Caco-2 (cell line): ENCODE data around the gene ZNF576. TPM values are rescaled to one million over a fixed set of nuclear protein-coding genes. Genes with fewer than 3 reads are reported as not detected.

ENCODE experiments used
- BruUV-seq: library from RNA; stranded (reverse); fragments of 400-500 nt; replicated peaks from 2 replicates; lab custom pipeline; 2021; lab: Mats Ljungman, UMichigan
- CTCF ChIA-PET: fragments of 300-600 bp; sonication (Branson Sonifier 250); formaldehyde crosslinking; loops from one replicate; lab custom pipeline; 2022; ENCODE audit warnings: antibody characterized with exemption; lab: Charles Lee
- POLR2A ChIA-PET: fragments of 300-600 bp; sonication (Branson Sonifier 250); formaldehyde crosslinking; loops from one replicate; lab custom pipeline; 2022; ENCODE audit warnings: antibody characterized with exemption; lab: Charles Lee
- DNase-seq, 2 experiments: peaks; one replicate each; pipeline versions ENCODE4 v3.0.0 to v3.0.0-alpha.2; 2020 to 2022
- H3K27me3 ChIP-seq: replicated peaks from 2 replicates; pipeline ENCODE4 v1.6.0; 2011; ENCODE audit warnings: low read length; ENCODE audit not compliant: control insufficient read depth, insufficient read depth
- H3K36me3 ChIP-seq: 2 replicates; pipeline ENCODE4 v1.5.1; 2011; ENCODE audit warnings: low read length; ENCODE audit not compliant: control insufficient read depth, insufficient read depth
- H3K4me1 ChIP-seq: fragments of 250-450 bp; sonication (Bioruptor Pico); 2 replicates; pipeline ENCODE4 v1.5.1; 2020; ENCODE audit warnings: mild to moderate bottlenecking
- H3K4me3 ChIP-seq: 2 replicates; pipeline ENCODE4 v1.5.1; 2011; ENCODE audit warnings: low read depth, mild to moderate bottlenecking, control low read depth, low read length
- H3K9me3 ChIP-seq: fragments of 250-450 bp; sonication (Bioruptor Pico); 2 replicates; pipeline ENCODE4 v1.5.1; 2020; ENCODE audit warnings: mild to moderate bottlenecking, moderate library complexity
- H3K27ac Mint-ChIP-seq: one replicate; pipeline ENCODE4 v1.8.0; 2022; ENCODE audit warnings: mixed read lengths; ENCODE audit not compliant: unreplicated experiment
- H3K27me3 Mint-ChIP-seq: one replicate; pipeline ENCODE4 v1.8.0; 2022; ENCODE audit warnings: mixed read lengths; ENCODE audit not compliant: insufficient read depth, unreplicated experiment
- H3K36me3 Mint-ChIP-seq: one replicate; pipeline ENCODE4 v1.8.0; 2022; ENCODE audit warnings: mild to moderate bottlenecking, mixed read lengths; ENCODE audit not compliant: insufficient read depth, unreplicated experiment
- H3K4me1 Mint-ChIP-seq: one replicate; pipeline ENCODE4 v1.8.0; 2022; ENCODE audit warnings: low read depth, mixed read lengths; ENCODE audit not compliant: unreplicated experiment
- H3K4me3 Mint-ChIP-seq: one replicate; pipeline ENCODE4 v1.8.0; 2022; ENCODE audit warnings: mild to moderate bottlenecking, moderate library complexity, mixed read lengths; ENCODE audit not compliant: unreplicated experiment
- H3K9me3 Mint-ChIP-seq: one replicate; pipeline ENCODE4 v1.8.0; 2022; ENCODE audit warnings: mixed read lengths; ENCODE audit not compliant: unreplicated experiment
- CTCF ChIP-seq, 2 experiments: fragments of 200-600 bp in 1 of 2; IDR thresholded peaks; 1 replicate in 1 of 2; 2 replicates in 1 of 2; pipeline versions ENCODE4 v1.5.1 to v1.8.0; 2011 to 2022; ENCODE audit warnings: antibody characterized with exemption in 1 of 2, control low read depth in 1 of 2, inconsistent platforms in 1 of 2, low read depth in 1 of 2, low read length in 1 of 2, mild to moderate bottlenecking in 1 of 2, moderate library complexity in 1 of 2; ENCODE audit not compliant: insufficient read depth in 1 of 2, severe bottlenecking in 1 of 2, unreplicated experiment in 1 of 2
- intact Hi-C: fragments of 100-400 bp; cut with micrococcal nuclease; formaldehyde crosslinking; loops from one replicate; pipeline ENCODE4 v1.10.0; 2022; ENCODE audit not compliant: unreplicated experiment
- total RNA-seq: library from RNA; stranded (reverse); gene quantifications from 2 replicates; pipeline ENCODE4 v1.2.3, GENCODE V29; 2022

Gene ZNF576
- total RNA-seq, 1 experiment from 2014 or later = 13.2 TPM

- no peaks in the 10 kb centered on the region for H3K27me3 Mint-ChIP-seq
Observed at GRCh38 chr19:43625918-43626579, 29.7 kb downstream of the ZNF576 start.

DNA sequence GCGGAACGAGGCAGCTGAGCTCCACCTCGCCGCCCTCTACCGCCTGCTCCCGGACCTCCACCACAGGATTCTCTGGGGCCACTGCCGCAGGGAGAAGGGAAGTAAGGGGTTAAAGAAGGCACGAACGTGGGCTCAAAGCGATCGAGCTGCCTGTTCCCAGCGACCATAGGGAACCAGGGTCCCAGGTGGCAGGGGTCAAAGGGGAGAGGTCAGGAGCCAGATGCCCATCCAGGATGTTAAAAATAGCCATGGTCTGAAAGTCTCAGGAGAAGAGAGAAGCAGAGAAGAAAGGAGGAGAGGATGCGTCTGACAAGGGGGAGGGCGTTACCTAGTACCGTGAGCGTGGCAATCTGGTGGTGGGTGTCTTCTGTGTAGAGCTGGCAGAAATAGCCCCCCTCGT is 30.4 kb downstream of the ZNF576 start:
- H3K4me3 ChIP-seq = no peak overlapping the region
- no peak for TF ChIP-seq CTCF (IDR thresholded peaks at IDR 0.05; ENCODE audit: insufficient read depth in 1 of 2, low read depth in 1 of 2, low read length in 1 of 2, severe bottlenecking in 1 of 2, unreplicated experiment in 1 of 2)
- intact Hi-C loops = no loop called here
- H3K27me3 Mint-ChIP-seq = no peaks in the 10 kb centered on the region
- H3K4me1 ChIP-seq = no peaks in the 10 kb centered on the region
- H3K27me3 ChIP-seq = no peaks in the 10 kb centered on the region
- DNase-seq = no peak
- ChIA-PET CTCF (no interaction called here), POLR2A (no interaction called here)
- H3K9me3 ChIP-seq = no peaks in the 10 kb centered on the region
- H3K9me3 Mint-ChIP-seq = no peaks in the 10 kb centered on the region
- H3K36me3 ChIP-seq = no peaks in the 10 kb centered on the region
- no peaks in the 10 kb centered on the region for H3K4me1 Mint-ChIP-seq
- no peak overlapping the region for H3K27ac Mint-ChIP-seq
- H3K4me3 Mint-ChIP-seq = no peak overlapping the region
- peaks cover 7% of the 10 kb centered on the region for H3K36me3 Mint-ChIP-seq
- BruUV-seq = no TSS peak

More at GRCh38 chr19:43625918-43626579, 29.7 kb downstream of the ZNF576 start:
- DNase-seq = no peak
- H3K4me3 ChIP-seq = no peak overlapping the region
- H3K36me3 ChIP-seq = no peaks in the 10 kb centered on the region
- H3K9me3 ChIP-seq = no peaks in the 10 kb centered on the region
- no peak overlapping the region for H3K4me3 Mint-ChIP-seq
- TF ChIP-seq CTCF (IDR thresholded peaks at IDR 0.05; ENCODE audit: insufficient read depth in 1 of 2, low read depth in 1 of 2, low read length in 1 of 2, severe bottlenecking in 1 of 2, unreplicated experiment in 1 of 2) = no peak
- peaks cover 7% of the 10 kb centered on the region for H3K36me3 Mint-ChIP-seq
- H3K27me3 ChIP-seq = no peaks in the 10 kb centered on the region
- ChIA-PET CTCF (no interaction called here), POLR2A (no interaction called here)
- H3K4me1 ChIP-seq = no peaks in the 10 kb centered on the region
- no peak overlapping the region for H3K27ac Mint-ChIP-seq
- H3K9me3 Mint-ChIP-seq = no peaks in the 10 kb centered on the region
- BruUV-seq = no TSS peak
- no peaks in the 10 kb centered on the region for H3K4me1 Mint-ChIP-seq
- intact Hi-C loops = no loop called here

DNA sequence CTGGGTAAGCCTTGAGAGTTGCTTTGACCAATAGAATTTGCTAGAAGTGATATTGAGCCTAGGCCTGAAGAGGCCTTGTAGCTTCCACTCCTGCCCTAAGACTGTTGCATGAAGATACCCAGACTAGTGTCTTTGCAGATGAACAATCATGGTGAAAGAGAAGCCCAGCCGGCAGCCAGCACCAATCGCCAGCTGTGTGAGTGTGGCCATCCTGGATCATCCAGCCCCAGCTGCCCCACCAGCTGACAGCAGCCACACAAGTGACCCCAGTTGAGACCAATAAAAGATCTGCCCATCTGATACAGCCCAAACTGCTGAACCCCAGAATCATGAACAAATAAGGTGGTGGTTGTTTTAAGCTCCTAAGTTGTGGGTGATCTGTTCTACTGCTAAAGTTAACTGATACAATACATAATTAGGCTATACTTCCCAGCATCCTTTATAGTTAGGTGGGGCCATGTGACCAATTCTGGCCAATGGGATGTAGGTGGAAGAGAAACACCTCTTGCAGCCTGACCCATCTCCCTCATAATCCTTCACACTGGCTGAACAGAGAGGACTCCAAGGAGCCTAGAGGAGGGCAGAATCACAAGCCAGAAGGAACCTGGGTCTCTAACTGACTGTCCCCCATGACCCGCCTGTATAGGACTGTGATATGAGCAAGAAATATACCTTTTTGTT is 32.4 kb downstream of the ZNF576 start:
- H3K4me1 Mint-ChIP-seq = no peaks in the 10 kb centered on the region
- no peak overlapping the region for H3K4me3 Mint-ChIP-seq
- Histone ChIP-seq H3K4me1 (no peaks in the 10 kb centered on the region), H3K27me3 (no peaks in the 10 kb centered on the region), H3K9me3 (no peaks in the 10 kb centered on the region), H3K4me3 (no peak overlapping the region), H3K36me3 (no peaks in the 10 kb centered on the region)
- H3K27ac Mint-ChIP-seq = no peak overlapping the region
- no peak for DNase-seq
- no peak for TF ChIP-seq CTCF (IDR thresholded peaks at IDR 0.05; ENCODE audit: insufficient read depth in 1 of 2, low read depth in 1 of 2, low read length in 1 of 2, severe bottlenecking in 1 of 2, unreplicated experiment in 1 of 2)
- H3K36me3 Mint-ChIP-seq = peaks cover 6% of the 10 kb centered on the region
- CTCF ChIA-PET = interaction anchor here (0.6 kb wide), 1 partner anchor 85 kb away, joined by 4 read pairs; no protein-coding TSS in a partner anchor
- BruUV-seq = no TSS peak
- POLR2A ChIA-PET = no interaction called here
- H3K9me3 Mint-ChIP-seq = no peaks in the 10 kb centered on the region
- H3K27me3 Mint-ChIP-seq = no peaks in the 10 kb centered on the region
- intact Hi-C loops = no loop called here
